H1 (cell line): Measurements from ENCODE around the gene EMID1. TPM values are rescaled to one million over a fixed set of nuclear protein-coding genes. Genes with fewer than 3 reads are reported as not detected.
A peak's percentile ranks its signal among the peaks of the same experiment; 100 is the strongest.

Experiments used
- CTCF ChIA-PET: fragments of 300-600 bp; sonication (Branson Sonifier 250); formaldehyde crosslinking; loops from one replicate; lab custom pipeline; 2021; ENCODE audit not compliant: partially characterized antibody; lab: Charles Lee
- POLR2A ChIA-PET: fragments of 300-600 bp; sonication (Branson Sonifier 250); formaldehyde crosslinking; loops from one replicate; lab custom pipeline; 2021; ENCODE audit warnings: inconsistent platforms; ENCODE audit not compliant: partially characterized antibody; lab: Charles Lee
- DNase-seq, 2 experiments: peaks; one replicate each; pipeline versions ENCODE4 v3.0.0 to v3.0.0-alpha.2; 2010 to 2022; ENCODE audit warnings: low spot score in 2 of 2, low read depth in 1 of 2, mixed read lengths in 1 of 2
- FAIRE-seq: peaks from 2 replicates; lab custom pipeline; 2011; peaks lifted over from hg19 to GRCh38; lab: Jason Lieb, UNC
- H2AFZ ChIP-seq: 2 replicates; pipeline ENCODE4 v1.8.1; 2012; ENCODE audit warnings: low read length, inconsistent platforms
- H2AK5ac ChIP-seq: 2 replicates; pipeline ENCODE4 v1.6.1; 2013; ENCODE audit warnings: low read depth, low read length
- H2BK120ac ChIP-seq: replicated peaks from 2 replicates; pipeline ENCODE3; 2013; ENCODE audit warnings: low read depth, low read length, inconsistent platforms
- H2BK12ac ChIP-seq: 2 replicates; pipeline ENCODE4 v1.6.1; 2013; ENCODE audit warnings: low read depth, low read length
- H2BK15ac ChIP-seq: 2 replicates; pipeline ENCODE4 v1.6.1; 2013; ENCODE audit warnings: low read length
- H2BK20ac ChIP-seq: 2 replicates; pipeline ENCODE4 v1.6.1; 2013; ENCODE audit warnings: low read length
- H2BK5ac ChIP-seq: 2 replicates; pipeline ENCODE4 v1.6.1; 2013; ENCODE audit warnings: low read depth, low read length
- H3K14ac ChIP-seq: 2 replicates; pipeline ENCODE4 v1.6.1; 2013; ENCODE audit warnings: inconsistent platforms; ENCODE audit not compliant: insufficient read length
- H3K18ac ChIP-seq: 2 replicates; pipeline ENCODE4 v1.6.1; 2013; ENCODE audit warnings: low read length; ENCODE audit errors: extremely low read depth
- H3K23ac ChIP-seq: 2 replicates; pipeline ENCODE4 v1.6.1; 2013; ENCODE audit warnings: inconsistent platforms; ENCODE audit not compliant: insufficient read length
- H3K23me2 ChIP-seq: 2 replicates; pipeline ENCODE4 v1.6.1; 2013; ENCODE audit warnings: low read depth, low read length
- H3K27ac ChIP-seq: 2 replicates; pipeline ENCODE4 v1.6.1; 2011; ENCODE audit warnings: low read depth, low read length, inconsistent platforms
- H3K27me3 ChIP-seq, 4 experiments: replicated peaks in 1 of 4; 1 replicate in 1 of 4; 2 replicates in 3 of 4; pipeline versions ENCODE4 v1.6.1 to v1.8.1; 2011 to 2013; ENCODE audit warnings: low read length in 3 of 4, mild to moderate bottlenecking in 3 of 4, inconsistent platforms in 2 of 4, mixed read lengths in 2 of 4, moderate library complexity in 1 of 4; ENCODE audit not compliant: control insufficient read depth in 3 of 4, insufficient read depth in 3 of 4; ENCODE audit errors: extremely low read depth in 1 of 4
- H3K36me3 ChIP-seq, 4 experiments: 2 replicates each; pipeline versions ENCODE4 v1.6.1 to v1.8.1; 2011 to 2013; ENCODE audit warnings: mild to moderate bottlenecking in 4 of 4, low read length in 3 of 4, moderate library complexity in 2 of 4, control low read depth in 1 of 4, inconsistent platforms in 1 of 4; ENCODE audit not compliant: insufficient read depth in 4 of 4, control insufficient read depth in 2 of 4
- H3K4ac ChIP-seq: replicated peaks from 2 replicates; pipeline ENCODE3; 2013; ENCODE audit warnings: low read length, low read depth, mixed read lengths, inconsistent platforms; ENCODE audit not compliant: insufficient read length
- H3K4me1 ChIP-seq, 4 experiments: replicated peaks in 1 of 4; 1 replicate in 1 of 4; 2 replicates in 3 of 4; pipeline versions ENCODE4 v1.6.1 to v1.8.1; 2011 to 2013; ENCODE audit warnings: low read length in 3 of 4, inconsistent platforms in 2 of 4, mixed read lengths in 1 of 4; ENCODE audit not compliant: insufficient read depth in 4 of 4, control insufficient read depth in 3 of 4
- H3K4me2 ChIP-seq, 2 experiments: 2 replicates each; pipeline versions ENCODE4 v1.6.1 to v1.8.1; 2011 to 2013; ENCODE audit warnings: low read depth in 2 of 2, low read length in 2 of 2, control low read depth in 1 of 2, inconsistent platforms in 1 of 2, mild to moderate bottlenecking in 1 of 2; ENCODE audit not compliant: insufficient read depth in 1 of 2
- H3K4me3 ChIP-seq, 4 experiments: fragments of 200-600, 300-600 bp in 1 of 4; sonication (generic), shearing (Covaris generic), sonication (Bioruptor Twin) in 1 of 4; 2 replicates each; pipeline versions ENCODE4 v1.5.1 to v1.8.1; 2011 to 2016; ENCODE audit warnings: low read length in 4 of 4, low read depth in 3 of 4, control low read depth in 2 of 4, inconsistent platforms in 2 of 4, mild to moderate bottlenecking in 2 of 4, mixed read lengths in 1 of 4, moderate library complexity in 1 of 4; ENCODE audit not compliant: insufficient read depth in 2 of 4; ENCODE audit errors: extremely low read depth in 1 of 4
- H3K56ac ChIP-seq: replicated peaks from 2 replicates; pipeline ENCODE3; 2013; ENCODE audit warnings: low read depth, mild to moderate bottlenecking, mixed read lengths, low read length, inconsistent platforms; ENCODE audit not compliant: insufficient read length
- H3K79me1 ChIP-seq: 2 replicates; pipeline ENCODE4 v1.6.1; 2013; ENCODE audit warnings: low read depth, low read length, control low read depth
- H3K79me2 ChIP-seq, 2 experiments: 2 replicates each; pipeline versions ENCODE4 v1.6.1 to v1.8.1; 2012 to 2013; ENCODE audit warnings: low read length in 2 of 2, mild to moderate bottlenecking in 2 of 2, inconsistent platforms in 1 of 2; ENCODE audit not compliant: insufficient read depth in 2 of 2, control insufficient read depth in 1 of 2
- H3K9ac ChIP-seq, 4 experiments: replicated peaks in 1 of 4; 1 replicate in 1 of 4; 2 replicates in 3 of 4; pipeline versions ENCODE4 v1.6.1 to v1.8.1; 2011 to 2013; ENCODE audit warnings: low read depth in 3 of 4, low read length in 3 of 4, control low read depth in 2 of 4, mild to moderate bottlenecking in 2 of 4, moderate library complexity in 2 of 4, inconsistent platforms in 1 of 4; ENCODE audit errors: extremely low read depth in 1 of 4
- H3K9me3 ChIP-seq, 2 experiments: 2 replicates each; pipeline versions ENCODE4 v1.6.1 to v1.8.1; 2012 to 2013; ENCODE audit warnings: mild to moderate bottlenecking in 2 of 2, moderate library complexity in 2 of 2, control low read depth in 1 of 2, inconsistent platforms in 1 of 2, low read depth in 1 of 2, low read length in 1 of 2, mixed read lengths in 1 of 2; ENCODE audit not compliant: insufficient read depth in 2 of 2
- H4K20me1 ChIP-seq, 2 experiments: replicated peaks in 1 of 2; 2 replicates each; pipeline versions ENCODE3 to v1.8.1; 2011 to 2013; ENCODE audit warnings: inconsistent platforms in 2 of 2, low read length in 2 of 2, mild to moderate bottlenecking in 1 of 2; ENCODE audit not compliant: insufficient read depth in 2 of 2, control insufficient read depth in 1 of 2
- H4K5ac ChIP-seq: 2 replicates; pipeline ENCODE4 v1.6.1; 2013; ENCODE audit warnings: low read length, low read depth, mixed read lengths, inconsistent platforms; ENCODE audit not compliant: insufficient read length
- H4K8ac ChIP-seq: 2 replicates; pipeline ENCODE4 v1.8.0; 2013; ENCODE audit warnings: mild to moderate bottlenecking, moderate library complexity, low read length, inconsistent platforms; ENCODE audit not compliant: insufficient read depth; ENCODE audit errors: extremely low read depth
- H4K91ac ChIP-seq: replicated peaks from 2 replicates; pipeline ENCODE3; 2013; ENCODE audit warnings: low read length, mixed read lengths, inconsistent platforms; ENCODE audit not compliant: insufficient read length
- BCL11A ChIP-seq, 2 experiments: IDR thresholded peaks; one replicate each; pipeline ENCODE4 v1.6.1; 2011; ENCODE audit warnings: low read depth in 2 of 2, low read length in 2 of 2, mild to moderate bottlenecking in 2 of 2
- CEBPB ChIP-seq: IDR thresholded peaks from 2 replicates; pipeline ENCODE4 v1.6.1; 2012; ENCODE audit warnings: low read depth, low read length
- EP300 ChIP-seq, 2 experiments: IDR thresholded peaks; 1 replicate in 1 of 2; 2 replicates in 1 of 2; pipeline ENCODE4 v1.6.1; 2011 to 2012; ENCODE audit warnings: low read depth in 2 of 2, low read length in 2 of 2, mild to moderate bottlenecking in 2 of 2, borderline replicate concordance in 1 of 2, inconsistent platforms in 1 of 2, moderate library complexity in 1 of 2
- FOSL1 ChIP-seq: IDR thresholded peaks from 2 replicates; pipeline ENCODE4 v1.6.1; 2011; ENCODE audit warnings: mild to moderate bottlenecking, low read depth, low read length, moderate library complexity; ENCODE audit not compliant: insufficient read depth
- HDAC6 ChIP-seq: IDR thresholded peaks from one replicate; pipeline ENCODE4 v1.7.1; 2012; ENCODE audit warnings: low read depth, mild to moderate bottlenecking, inconsistent platforms, low read length, moderate library complexity
- JUND ChIP-seq: IDR thresholded peaks from 2 replicates; pipeline ENCODE4 v1.6.1; 2011; ENCODE audit warnings: mild to moderate bottlenecking, improper control_type of control experiment, low read length
- NANOG ChIP-seq: IDR thresholded peaks from 2 replicates; pipeline ENCODE4 v1.6.1; 2011; ENCODE audit warnings: low read length, low read depth, mild to moderate bottlenecking, inconsistent platforms; ENCODE audit not compliant: insufficient read depth, poor library complexity, severe bottlenecking
- POU5F1 ChIP-seq: IDR thresholded peaks from 2 replicates; pipeline ENCODE4 v1.6.1; 2011; ENCODE audit warnings: low read depth, mild to moderate bottlenecking, low read length, moderate library complexity
- RFX5 ChIP-seq: IDR thresholded peaks from 2 replicates; pipeline ENCODE4 v1.6.1; 2011; ENCODE audit warnings: low read depth, low read length, improper control_type of control experiment, borderline replicate concordance
- SRF ChIP-seq: IDR thresholded peaks from 2 replicates; pipeline ENCODE4 v1.6.1; 2011; ENCODE audit warnings: mild to moderate bottlenecking, low read depth, low read length, moderate library complexity
- TAF1 ChIP-seq: IDR thresholded peaks from 2 replicates; pipeline ENCODE4 v1.6.1; 2011; ENCODE audit warnings: mild to moderate bottlenecking, low read depth, low read length
- TEAD4 ChIP-seq: IDR thresholded peaks from 2 replicates; pipeline ENCODE4 v1.6.1; 2012; ENCODE audit warnings: low read depth, low read length, inconsistent platforms, mixed read lengths
- WGBS, 2 experiments: shearing (Covaris generic) in 1 of 2; methylation state at CpG; one replicate each; pipeline versions ENCODE4 v1.1.6 to v1.1.7; 2013 to 2015; ENCODE audit warnings: low lambda C conversion rate in 2 of 2, mixed read lengths in 2 of 2, inconsistent platforms in 1 of 2, low coverage in 1 of 2, missing lambda C conversion rate in 1 of 2; ENCODE audit not compliant: insufficient replicate concordance in 2 of 2, insufficient coverage in 1 of 2, insufficient read length in 1 of 2; ENCODE audit errors: extremely low coverage in 1 of 2, missing lambda C conversion rate in 1 of 2; 5-methylcytosine and 5-hydroxymethylcytosine counted together
- polyA plus RNA-seq, 7 experiments: library from polyadenylated mRNA; depleted of rRNA in 3 of 7; stranded (reverse) in 5 of 7; unstranded in 2 of 7; fragments of >200 nt in 5 of 7; fragments of 200-250 nt in 2 of 7; gene quantifications; 1 replicate in 5 of 7; 2 replicates in 1 of 7; 4 replicates in 1 of 7; pipeline versions ENCODE4 v1.2.1 to v1.2.3, GENCODE V29; 2011 to 2013; ENCODE audit warnings: missing spikeins in 2 of 7, mixed read lengths in 2 of 7
- total RNA-seq: library from RNA; stranded (reverse); fragmentation: NEBNext Ultra II Directional; extraction: Animal tissue kit (Norgen Biotek cat#: 25700); gene quantifications from 2 replicates; pipeline ENCODE4 v1.2.1, GENCODE V29; 2021
- TF ChIP-seq, protein P1 (sequence below): IDR thresholded peaks from 2 replicates; pipeline ENCODE4 v1.6.1; 2012; ENCODE audit warnings: inconsistent platforms

EMID1 gene
- total and polyA plus RNA-seq, 2 of the 8 experiments (the other 6 are each of a cell fraction or from before 2014, with no cell fraction given): 3.9 to 7.4 TPM

DNA sequence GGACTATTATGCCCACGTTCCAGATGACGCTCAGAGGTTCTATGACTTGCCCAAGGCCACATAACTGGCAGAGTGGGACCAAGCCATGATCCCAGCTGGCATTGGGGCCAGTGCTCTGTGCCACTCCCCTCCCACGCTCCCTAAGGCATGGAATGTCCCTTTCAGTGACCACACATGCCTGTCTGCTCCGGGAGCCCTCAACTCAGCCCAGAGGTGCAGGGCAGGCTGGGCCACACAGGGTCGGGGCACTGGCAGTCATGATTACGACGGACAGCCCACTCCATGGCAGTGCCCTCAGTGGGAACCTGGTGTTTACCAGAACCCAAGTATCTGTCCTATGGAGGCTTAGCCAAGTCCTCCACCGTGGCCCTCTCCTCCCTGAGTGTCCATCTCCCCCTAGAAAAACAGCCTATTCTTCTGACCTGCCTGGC is 52.1 kb downstream of the EMID1 start:
- H2AK5ac ChIP-seq: no peak overlapping the region
- H2BK120ac ChIP-seq: no peak overlapping the region
- no peak for FAIRE-seq
- H3K4ac ChIP-seq: peak overlapping the region; percentile 7
- H3K14ac ChIP-seq: no peak overlapping the region
- WGBS, 2 experiments: 70% methylated on average over 8 of the region's 8 CpGs; no CpG with 5 or more reads in 1 of the 2 experiments
- H2BK15ac ChIP-seq: no peak overlapping the region
- no peak overlapping the region for H4K91ac ChIP-seq
- no peak overlapping the region for H3K56ac ChIP-seq
- H3K4me3 ChIP-seq: no peak overlapping the region
- peaks cover 0 to 6% (median 0%) of the 10 kb centered on the region in 4 experiments; a peak in 2 of 7 replicates for H3K4me1 ChIP-seq
- no peak overlapping the region for H4K5ac ChIP-seq
- peaks cover 3% of the 10 kb centered on the region; the same call in 1 of the 2 replicates for H3K79me1 ChIP-seq
- no peak for DNase-seq
- no peak overlapping the region for H2AFZ ChIP-seq
- H4K20me1 ChIP-seq: peaks cover 3 to 19% of the 10 kb centered on the region in 2 experiments
- no peak overlapping the region for H3K9ac ChIP-seq
- H3K18ac ChIP-seq: no peak overlapping the region
- CTCF ChIA-PET: interaction anchor here (1.0 to 4.6 kb wide), 3 partner anchors 12 to 52 kb away, joined by 3 to 34 read pairs (median 3); partner anchors contain the start of gene EMID1
- H3K27ac ChIP-seq: no peak overlapping the region; the same call in 1 of the 2 replicates
- H3K23ac ChIP-seq: no peak overlapping the region
- H3K4me2 ChIP-seq: no peak overlapping the region
- no peaks in the 10 kb centered on the region for H3K23me2 ChIP-seq
- H2BK5ac ChIP-seq: no peak overlapping the region
- no peak overlapping the region for H2BK20ac ChIP-seq
- H3K27me3 ChIP-seq: no peaks in the 10 kb centered on the region
- POLR2A ChIA-PET: interaction anchor here (0.9 to 8.6 kb wide), 9 partner anchors 10 to 59 kb away, joined by 3 to 139 read pairs (median 4); partner anchors contain the start of genes EWSR1 and RHBDD3
- H3K79me2 ChIP-seq: no peaks in the 10 kb centered on the region
- no peak overlapping the region for H2BK12ac ChIP-seq
- no peaks in the 10 kb centered on the region for H3K9me3 ChIP-seq
- H3K36me3 ChIP-seq: peaks cover 0 to 13% (median 1%) of the 10 kb centered on the region in 4 experiments; a peak in 5 of 8 replicates
- no peak overlapping the region for H4K8ac ChIP-seq
- TF ChIP-seq POU5F1: no peak
- TF ChIP-seq TAF1: no peak
- TF ChIP-seq RFX5: no peak
- no peak for TF ChIP-seq SRF
- TF ChIP-seq NANOG: no peak
- no peak for TF ChIP-seq BCL11A (IDR thresholded peaks at IDR 0.05; ENCODE audit: low read depth in 2 of 2, low read length in 2 of 2)
- TF ChIP-seq HDAC6: no peak
- no peak for TF ChIP-seq JUND
- no peak for TF ChIP-seq EP300 (IDR thresholded peaks at IDR 0.05; ENCODE audit: borderline replicate concordance in 1 of 2, low read depth in 2 of 2, low read length in 2 of 2)
- TF ChIP-seq CEBPB: no peak
- no peak for TF ChIP-seq FOSL1
- TF ChIP-seq TEAD4: no peak
- TF ChIP-seq, protein P1, sequence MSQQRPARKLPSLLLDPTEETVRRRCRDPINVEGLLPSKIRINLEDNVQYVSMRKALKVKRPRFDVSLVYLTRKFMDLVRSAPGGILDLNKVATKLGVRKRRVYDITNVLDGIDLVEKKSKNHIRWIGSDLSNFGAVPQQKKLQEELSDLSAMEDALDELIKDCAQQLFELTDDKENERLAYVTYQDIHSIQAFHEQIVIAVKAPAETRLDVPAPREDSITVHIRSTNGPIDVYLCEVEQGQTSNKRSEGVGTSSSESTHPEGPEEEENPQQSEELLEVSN: no peak
